ENCODE data around the gene IFI27L1. TPM values are rescaled to one million over a fixed set of nuclear protein-coding genes. Genes with fewer than 3 reads are reported as not detected.

Gene IFI27L1
- total RNA-seq, 1 experiment from 2014 or later = 19.6 TPM

DNA sequence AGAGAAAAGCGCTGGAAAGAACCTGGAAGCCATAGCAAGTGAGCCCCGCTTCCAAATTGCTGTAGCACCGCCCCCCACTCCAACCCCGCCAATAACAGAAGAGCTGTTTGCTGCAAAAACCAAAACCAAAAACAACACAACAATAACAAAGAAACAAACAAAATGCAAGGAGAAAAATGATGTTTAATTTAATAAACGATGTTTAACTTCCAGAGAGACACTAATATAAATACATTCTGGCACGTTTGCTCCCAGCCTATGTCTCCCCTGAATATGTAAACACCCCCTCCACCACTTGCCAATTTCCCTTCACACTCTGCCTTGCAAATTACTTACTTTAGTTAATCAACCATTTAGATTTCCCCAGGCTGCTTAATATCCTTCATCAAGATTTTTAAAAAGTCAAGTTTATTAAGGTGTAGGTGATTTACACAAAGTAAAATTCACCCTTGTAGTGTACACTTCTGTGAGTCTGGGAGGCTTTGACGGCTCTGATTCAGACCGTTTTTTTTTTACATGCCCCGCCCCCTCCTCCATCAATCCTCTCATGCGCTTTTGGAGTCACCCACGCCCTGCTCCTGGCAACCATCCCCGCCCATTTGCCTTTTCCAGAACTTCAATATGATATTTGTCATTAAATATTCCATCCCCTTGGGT, 48.8 kb downstream of the IFI27L1 start:
- no peak for TF ChIP-seq TCF7L2 (IDR thresholded peaks at IDR 0.05; ENCODE audit: low read depth, low read length)
- no peak for TF ChIP-seq SIN3A (IDR thresholded peaks at IDR 0.05; ENCODE audit: borderline replicate concordance, insufficient read depth, low read depth, low read length)
- TF ChIP-seq, protein P1, sequence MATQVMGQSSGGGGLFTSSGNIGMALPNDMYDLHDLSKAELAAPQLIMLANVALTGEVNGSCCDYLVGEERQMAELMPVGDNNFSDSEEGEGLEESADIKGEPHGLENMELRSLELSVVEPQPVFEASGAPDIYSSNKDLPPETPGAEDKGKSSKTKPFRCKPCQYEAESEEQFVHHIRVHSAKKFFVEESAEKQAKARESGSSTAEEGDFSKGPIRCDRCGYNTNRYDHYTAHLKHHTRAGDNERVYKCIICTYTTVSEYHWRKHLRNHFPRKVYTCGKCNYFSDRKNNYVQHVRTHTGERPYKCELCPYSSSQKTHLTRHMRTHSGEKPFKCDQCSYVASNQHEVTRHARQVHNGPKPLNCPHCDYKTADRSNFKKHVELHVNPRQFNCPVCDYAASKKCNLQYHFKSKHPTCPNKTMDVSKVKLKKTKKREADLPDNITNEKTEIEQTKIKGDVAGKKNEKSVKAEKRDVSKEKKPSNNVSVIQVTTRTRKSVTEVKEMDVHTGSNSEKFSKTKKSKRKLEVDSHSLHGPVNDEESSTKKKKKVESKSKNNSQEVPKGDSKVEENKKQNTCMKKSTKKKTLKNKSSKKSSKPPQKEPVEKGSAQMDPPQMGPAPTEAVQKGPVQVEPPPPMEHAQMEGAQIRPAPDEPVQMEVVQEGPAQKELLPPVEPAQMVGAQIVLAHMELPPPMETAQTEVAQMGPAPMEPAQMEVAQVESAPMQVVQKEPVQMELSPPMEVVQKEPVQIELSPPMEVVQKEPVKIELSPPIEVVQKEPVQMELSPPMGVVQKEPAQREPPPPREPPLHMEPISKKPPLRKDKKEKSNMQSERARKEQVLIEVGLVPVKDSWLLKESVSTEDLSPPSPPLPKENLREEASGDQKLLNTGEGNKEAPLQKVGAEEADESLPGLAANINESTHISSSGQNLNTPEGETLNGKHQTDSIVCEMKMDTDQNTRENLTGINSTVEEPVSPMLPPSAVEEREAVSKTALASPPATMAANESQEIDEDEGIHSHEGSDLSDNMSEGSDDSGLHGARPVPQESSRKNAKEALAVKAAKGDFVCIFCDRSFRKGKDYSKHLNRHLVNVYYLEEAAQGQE (IDR thresholded peaks at IDR 0.05; ENCODE audit: insufficient read depth in 1 of 2, low read depth in 2 of 2, low read length in 1 of 2) = no peak
- no peak for TF ChIP-seq POLR2AphosphoS5 (IDR thresholded peaks at IDR 0.05; ENCODE audit: low read depth, low read length)
- TF ChIP-seq, protein P2, sequence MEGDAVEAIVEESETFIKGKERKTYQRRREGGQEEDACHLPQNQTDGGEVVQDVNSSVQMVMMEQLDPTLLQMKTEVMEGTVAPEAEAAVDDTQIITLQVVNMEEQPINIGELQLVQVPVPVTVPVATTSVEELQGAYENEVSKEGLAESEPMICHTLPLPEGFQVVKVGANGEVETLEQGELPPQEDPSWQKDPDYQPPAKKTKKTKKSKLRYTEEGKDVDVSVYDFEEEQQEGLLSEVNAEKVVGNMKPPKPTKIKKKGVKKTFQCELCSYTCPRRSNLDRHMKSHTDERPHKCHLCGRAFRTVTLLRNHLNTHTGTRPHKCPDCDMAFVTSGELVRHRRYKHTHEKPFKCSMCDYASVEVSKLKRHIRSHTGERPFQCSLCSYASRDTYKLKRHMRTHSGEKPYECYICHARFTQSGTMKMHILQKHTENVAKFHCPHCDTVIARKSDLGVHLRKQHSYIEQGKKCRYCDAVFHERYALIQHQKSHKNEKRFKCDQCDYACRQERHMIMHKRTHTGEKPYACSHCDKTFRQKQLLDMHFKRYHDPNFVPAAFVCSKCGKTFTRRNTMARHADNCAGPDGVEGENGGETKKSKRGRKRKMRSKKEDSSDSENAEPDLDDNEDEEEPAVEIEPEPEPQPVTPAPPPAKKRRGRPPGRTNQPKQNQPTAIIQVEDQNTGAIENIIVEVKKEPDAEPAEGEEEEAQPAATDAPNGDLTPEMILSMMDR (IDR thresholded peaks at IDR 0.05) = no peak
- H3K4me1 ChIP-seq (ENCODE audit: control insufficient read depth, insufficient read depth, low read length) = peaks cover 4% of the 10 kb centered on the region
- no peak for DNase-seq (ENCODE audit: low read depth, low spot score)
- H3K4me3 ChIP-seq (ENCODE audit: low read depth in 2 of 2, low read length in 2 of 2) = peak overlapping the region; percentile 47 to 68
- intact Hi-C loops (cut with micrococcal nuclease; ENCODE audit: unreplicated experiment) (loop anchor here (5.0 to 10.0 kb wide), 3 partner anchors 52 to 195 kb away; no protein-coding TSS in a partner anchor), in situ Hi-C loops (cut with HindIII; ENCODE audit: low pct_unique_long_range_greater_than_20kb, low sequenced_read_pairs) (no loop called here)
- CTCF ChIA-PET = interaction anchor here (0.5 to 0.6 kb wide), 2 partner anchors 26 to 62 kb away, joined by 3 to 4 read pairs; no protein-coding TSS in a partner anchor
- no peak for ATAC-seq
- no TSS peak for BruUV-seq (replicated peaks)
- H3K9me3 ChIP-seq (ENCODE audit: control insufficient read depth, insufficient read depth, low read depth, low read length) = no peaks in the 10 kb centered on the region
- H3K27me3 ChIP-seq (ENCODE audit: control insufficient read depth, insufficient read depth, low read length) = no peaks in the 10 kb centered on the region
- no peak overlapping the region for H3K27ac ChIP-seq (ENCODE audit: low read length)
- POLR2A ChIA-PET = no interaction called here
- H3K36me3 ChIP-seq (ENCODE audit: control insufficient read depth, insufficient read depth, low read length) = no peaks in the 10 kb centered on the region

DNA sequence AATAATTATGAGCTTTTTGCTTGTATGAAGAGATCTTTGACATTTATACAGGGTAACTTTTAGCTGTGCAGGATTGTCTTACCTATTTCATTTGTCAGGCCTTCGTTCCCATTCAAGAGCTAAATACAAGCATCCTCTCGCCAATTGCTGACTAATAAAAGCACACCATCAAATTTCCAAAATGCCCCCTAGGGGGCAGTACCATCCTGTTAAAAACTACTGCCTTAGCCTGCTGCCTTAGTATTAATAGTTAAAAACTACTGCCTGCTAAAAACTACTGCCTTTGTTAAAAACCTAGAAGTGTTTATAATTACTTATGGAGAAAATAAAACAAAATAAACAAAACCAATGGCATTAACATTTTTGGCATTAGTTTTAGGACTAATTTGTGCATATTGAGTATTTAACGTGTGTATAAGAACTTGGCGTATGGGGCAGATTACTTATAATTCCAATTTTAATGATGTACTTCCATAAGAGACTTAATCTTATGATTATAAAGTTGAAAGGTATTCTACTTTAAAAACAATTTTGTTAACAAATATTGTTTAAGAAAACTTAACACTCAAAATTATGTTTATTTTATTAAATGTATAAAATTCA, 51.3 kb downstream of the IFI27L1 start:
- Histone ChIP-seq H3K4me3 (ENCODE audit: low read depth in 2 of 2, low read length in 2 of 2) (no peak overlapping the region), H3K27ac (ENCODE audit: low read length) (no peak overlapping the region), H3K27me3 (ENCODE audit: control insufficient read depth, insufficient read depth, low read length) (no peaks in the 10 kb centered on the region), H3K4me1 (ENCODE audit: control insufficient read depth, insufficient read depth, low read length) (peaks cover 4% of the 10 kb centered on the region), H3K9me3 (ENCODE audit: control insufficient read depth, insufficient read depth, low read depth, low read length) (no peaks in the 10 kb centered on the region), H3K36me3 (ENCODE audit: control insufficient read depth, insufficient read depth, low read length) (no peaks in the 10 kb centered on the region)
- BruUV-seq (replicated peaks) = no TSS peak
- CTCF ChIA-PET = interaction anchor here (0.6 to 1.6 kb wide), 5 partner anchors 43 to 467 kb away, joined by 3 to 13 read pairs (median 3); no protein-coding TSS in a partner anchor
- TF ChIP-seq, protein P2 (IDR thresholded peaks at IDR 0.05) = peak; percentile 74; the same call in 1 of the 2 replicates
- TF ChIP-seq SIN3A (IDR thresholded peaks at IDR 0.05; ENCODE audit: borderline replicate concordance, insufficient read depth, low read depth, low read length) (no peak), TCF7L2 (IDR thresholded peaks at IDR 0.05; ENCODE audit: low read depth, low read length) (no peak)
- DNase-seq (ENCODE audit: low read depth, low spot score) (no peak), ATAC-seq (peak; percentile 52; the same call in 1 of the 2 replicates)
- intact Hi-C loops (cut with micrococcal nuclease; ENCODE audit: unreplicated experiment) (loop anchor here (5.0 to 10.0 kb wide), 3 partner anchors 50 to 198 kb away; no protein-coding TSS in a partner anchor), in situ Hi-C loops (cut with HindIII; ENCODE audit: low pct_unique_long_range_greater_than_20kb, low sequenced_read_pairs) (no loop called here)
- POLR2A ChIA-PET = no interaction called here

Measured in Panc1 (cell line).